GM23338 (cell line): ENCODE measurements around the gene TEX51. TPM values are rescaled to one million over a fixed set of nuclear protein-coding genes. Genes with fewer than 3 reads are reported as not detected.

Source experiments
- ATAC-seq: fragments of 200-7000 bp; cut with Tn5 transposase; 3 replicates; pipeline ENCODE4 v1.9.1; 2020
- DNase-seq: peaks from one replicate; pipeline ENCODE4 v3.0.0-alpha.2; 2015; ENCODE audit warnings: low spot score
- H2AFZ ChIP-seq: fragments of 200-600 bp; sonication (generic); 2 replicates; pipeline ENCODE4 v1.8.0; 2016; ENCODE audit warnings: antibody characterized with exemption, mild to moderate bottlenecking, moderate library complexity
- H3F3A ChIP-seq: fragments of 200-600 bp; sonication (generic); replicated peaks from 2 replicates; pipeline ENCODE4 v1.8.0; 2017; ENCODE audit warnings: antibody characterized with exemption, mixed run types, low read depth
- H3K27ac ChIP-seq: fragments of 200-600 bp; sonication (generic); 2 replicates; pipeline ENCODE4 v1.6.1; 2016; ENCODE audit warnings: low read depth
- H3K27me3 ChIP-seq: fragments of 200-600 bp; sonication (generic); 2 replicates; pipeline ENCODE4 v1.8.0; 2016; ENCODE audit warnings: mild to moderate bottlenecking, mixed run types, moderate library complexity; ENCODE audit not compliant: insufficient read depth
- H3K36me3 ChIP-seq: fragments of 200-600 bp; sonication (generic); 2 replicates; pipeline ENCODE4 v1.8.0; 2016; ENCODE audit warnings: mild to moderate bottlenecking; ENCODE audit not compliant: insufficient read depth
- H3K4me1 ChIP-seq: fragments of 200-600 bp; sonication (generic); 2 replicates; pipeline ENCODE4 v1.8.0; 2016; ENCODE audit warnings: mild to moderate bottlenecking, moderate library complexity; ENCODE audit not compliant: insufficient read depth
- H3K4me2 ChIP-seq: fragments of 200-600 bp; sonication (generic); 2 replicates; pipeline ENCODE4 v1.7.1; 2017; ENCODE audit warnings: mixed run types
- H3K4me3 ChIP-seq: fragments of 200-600 bp; sonication (generic); 2 replicates; pipeline ENCODE4 v1.6.1; 2016; ENCODE audit warnings: mixed run types
- H3K79me2 ChIP-seq: fragments of 200-600 bp; sonication (generic); replicated peaks from 2 replicates; pipeline ENCODE4 v1.8.0; 2017; ENCODE audit warnings: mild to moderate bottlenecking; ENCODE audit not compliant: insufficient read depth
- H3K9me2 ChIP-seq: fragments of 200-600 bp; sonication (generic); 2 replicates; pipeline ENCODE4 v1.8.0; 2017; ENCODE audit not compliant: insufficient read depth
- H4K20me1 ChIP-seq: fragments of 200-600 bp; sonication (generic); replicated peaks from 2 replicates; pipeline ENCODE4 v1.8.0; 2017; ENCODE audit warnings: mild to moderate bottlenecking; ENCODE audit not compliant: insufficient read depth
- H3K27ac Mint-ChIP-seq: 2 replicates; pipeline ENCODE4 v1.8.0; 2020; ENCODE audit warnings: inconsistent platforms, mild to moderate bottlenecking, moderate library complexity, mixed read lengths
- H3K27me3 Mint-ChIP-seq: 3 replicates; pipeline ENCODE4 v1.8.0; 2022; ENCODE audit warnings: low read depth, mild to moderate bottlenecking, moderate library complexity, mixed read lengths, inconsistent platforms; ENCODE audit not compliant: insufficient read depth, poor library complexity
- H3K36me3 Mint-ChIP-seq: 3 replicates; pipeline ENCODE4 v1.8.0; 2021; ENCODE audit warnings: low read depth, mild to moderate bottlenecking, inconsistent platforms, moderate library complexity, mixed read lengths
- H3K4me1 Mint-ChIP-seq: 3 replicates; pipeline ENCODE4 v1.8.0; 2020; ENCODE audit warnings: mild to moderate bottlenecking, inconsistent platforms, mixed read lengths
- H3K4me3 Mint-ChIP-seq: 3 replicates; pipeline ENCODE4 v1.8.0; 2021; ENCODE audit warnings: moderate library complexity, mild to moderate bottlenecking, inconsistent platforms, mixed read lengths
- H3K9me3 Mint-ChIP-seq: 3 replicates; pipeline ENCODE4 v1.8.0; 2020; ENCODE audit warnings: moderate library complexity, mild to moderate bottlenecking, inconsistent platforms, mixed read lengths
- JUNB ChIP-seq: IDR thresholded peaks from one replicate; pipeline ENCODE4 v1.6.1; 2016; ENCODE audit warnings: antibody characterized with exemption; ENCODE audit not compliant: unreplicated experiment
- POLR2AphosphoS5 ChIP-seq: IDR thresholded peaks from 2 replicates; pipeline ENCODE4 v1.6.1; 2016; ENCODE audit warnings: antibody characterized with exemption, low read depth
- REST ChIP-seq: IDR thresholded peaks from one replicate; pipeline ENCODE4 v1.6.1; 2018; ENCODE audit warnings: antibody characterized with exemption; ENCODE audit not compliant: unreplicated experiment
- ZNF331 ChIP-seq: fragments of 250-450 bp; sonication (Bioruptor Pico); IDR thresholded peaks from 2 replicates; pipeline ENCODE4 v1.5.0; 2020; ENCODE audit warnings: low read depth, mild to moderate bottlenecking, moderate library complexity
- ZNF462 ChIP-seq: fragments of 250-450 bp; sonication (Bioruptor Pico); IDR thresholded peaks from 2 replicates; pipeline ENCODE4 v1.5.0; 2020; ENCODE audit warnings: mild to moderate bottlenecking, moderate library complexity
- polyA plus RNA-seq: library from polyadenylated mRNA; unstranded; fragments of >200 nt; fragmentation: Nextera tagmentation; extraction: Ambion mirVana; gene quantifications from 2 replicates; pipeline ENCODE4 v1.2.1, GENCODE V29; 2016
- total RNA-seq: library from RNA; depleted of rRNA; stranded (reverse); fragments of >200 nt; shearing (Covaris generic); gene quantifications from 2 replicates; pipeline ENCODE4 v1.2.3, GENCODE V29; 2014

Gene TEX51
- total and polyA plus RNA-seq, 2 experiments from 2014 or later = not detected

GRCh38 chr2:126863336-126864015 lies 35.2 kb upstream of the TEX51 start:
- Mint-ChIP-seq H3K27me3 (peaks cover 8% of the 10 kb centered on the region), H3K4me1 (no peaks in the 10 kb centered on the region; the same call in 2 of the 3 replicates), H3K4me3 (no peak overlapping the region), H3K27ac (no peak overlapping the region), H3K9me3 (peaks cover 17% of the 10 kb centered on the region), H3K36me3 (peaks cover 8% of the 10 kb centered on the region; the same call in 2 of the 3 replicates)
- ATAC-seq = no peak
- H3K27ac ChIP-seq = no peak overlapping the region
- H3K4me3 ChIP-seq = no peak overlapping the region
- TF ChIP-seq ZNF331 (CRISPR knock-in tag) (no peak), REST (no peak), POLR2AphosphoS5 (no peak), ZNF462 (no peak), JUNB (no peak)
- H3K36me3 ChIP-seq = no peaks in the 10 kb centered on the region
- H4K20me1 ChIP-seq = no peaks in the 10 kb centered on the region
- no peak overlapping the region for H3K4me2 ChIP-seq
- no peak for DNase-seq
- no peak overlapping the region for H2AFZ ChIP-seq
- H3K4me1 ChIP-seq = no peaks in the 10 kb centered on the region
- H3K27me3 ChIP-seq = no peaks in the 10 kb centered on the region
- H3K9me2 ChIP-seq = no peaks in the 10 kb centered on the region
- no peaks in the 10 kb centered on the region for H3K79me2 ChIP-seq
- no peaks in the 10 kb centered on the region for H3F3A ChIP-seq
